GM12892 (cell line): ENCODE measurements around the gene PHLDA2.

Experiments used
- POLR2A ChIP-seq: IDR thresholded peaks from 2 replicates; pipeline ENCODE4 v1.6.1; 2011; ENCODE audit warnings: low read depth, low read length, control low read depth
- POLR2AphosphoS5 ChIP-seq: IDR thresholded peaks from 2 replicates; pipeline ENCODE4 v1.6.1; 2011; ENCODE audit warnings: low read depth, low read length, control low read depth
- TAF1 ChIP-seq: IDR thresholded peaks from 2 replicates; pipeline ENCODE4 v1.6.1; 2011; ENCODE audit warnings: low read depth, mild to moderate bottlenecking, control low read depth, low read length, borderline replicate concordance

GRCh38 chr11:2945031-2945756 is 16.0 kb upstream of the PHLDA2 start:
- no peak for TF ChIP-seq TAF1
- no peak for TF ChIP-seq POLR2AphosphoS5
- TF ChIP-seq POLR2A, result no peak
